ENCODE data around the gene SUN1.

The SUN1 gene

GRCh38 chr7:893686-894085, 61.4 kb downstream of the SUN1 start:
- DNase-seq = no peak

- DNase-seq = no peak
These were observed 62.0 kb downstream of the SUN1 start for GRCh38 chr7:894164-894867.

GRCh38 chr7:894927-895450, 62.7 kb downstream of the SUN1 start:
- no peak for DNase-seq

- no peak for DNase-seq
These were observed 63.3 kb downstream of the SUN1 start for GRCh38 chr7:895451-896052.

GRCh38 chr7:896346-897075, 64.2 kb downstream of the SUN1 start:
- no peak for DNase-seq

GRCh38 chr7:897086-897485, 64.8 kb downstream of the SUN1 start:
- DNase-seq = no peak

GRCh38 chr7:897771-898376, 65.6 kb downstream of the SUN1 start:
- DNase-seq = no peak

GRCh38 chr7:898460-898854, 66.2 kb downstream of the SUN1 start:
- no peak for DNase-seq

GRCh38 chr7:898855-899681, 66.8 kb downstream of the SUN1 start:
- DNase-seq = no peak

- DNase-seq = no peak
These were observed 67.5 kb downstream of the SUN1 start for GRCh38 chr7:899806-900205.

- DNase-seq = no peak
These were observed 68.2 kb downstream of the SUN1 start for GRCh38 chr7:900331-901040.

GRCh38 chr7:901041-901387, 68.7 kb downstream of the SUN1 start:
- no peak for DNase-seq

- DNase-seq = peak; percentile 21 to 46
These were observed 69.3 kb downstream of the SUN1 start for GRCh38 chr7:901388-902154.

GRCh38 chr7:902996-903395, 70.7 kb downstream of the SUN1 start:
- DNase-seq = no peak

GRCh38 chr7:903921-904755, 71.9 kb downstream of the SUN1 start:
- DNase-seq = no peak

- no peak for DNase-seq
These were observed 72.6 kb downstream of the SUN1 start for GRCh38 chr7:904847-905246.

GRCh38 chr7:906776-907157, 74.5 kb downstream of the SUN1 start:
- DNase-seq = no peak

GRCh38 chr7:907158-907980, 75.1 kb downstream of the SUN1 start:
- no peak for DNase-seq

- DNase-seq = no peak
These were observed 75.9 kb downstream of the SUN1 start for GRCh38 chr7:908159-908581.
